NCI-H1048 (cell line): Measurements from ENCODE around the gene SEZ6L2.
"Not testable (repeated sequence)": the region's sequence is repeated elsewhere in the genome, so short reads cannot be mapped to it uniquely, and the experiment has no call there.

Source experiments
- DNase-seq: peaks from one replicate; lab custom pipeline; 2025; lab: John Stamatoyannopoulos, UW

SEZ6L2 gene

GRCh38 chr16:29849505-29849904 is 49.8 kb downstream of the SEZ6L2 start:
- DNase-seq: no peak

GRCh38 chr16:29848420-29849297 is 50.7 kb downstream of the SEZ6L2 start:
- no peak for DNase-seq

GRCh38 chr16:29845656-29846055 is 53.7 kb downstream of the SEZ6L2 start:
- DNase-seq: no peak

- DNase-seq: no peak
Measured at GRCh38 chr16:29844575-29845331, 54.6 kb downstream of the SEZ6L2 start.

GRCh38 chr16:29843931-29844330 is 55.4 kb downstream of the SEZ6L2 start:
- DNase-seq: no peak

- no peak for DNase-seq
Measured at GRCh38 chr16:29842732-29843346, 56.5 kb downstream of the SEZ6L2 start.

- no peak for DNase-seq
Measured at GRCh38 chr16:29841631-29842030, 57.7 kb downstream of the SEZ6L2 start.

GRCh38 chr16:29840240-29840639 is 59.1 kb downstream of the SEZ6L2 start:
- no peak for DNase-seq

GRCh38 chr16:29839822-29840221 is 59.5 kb downstream of the SEZ6L2 start:
- no peak for DNase-seq

GRCh38 chr16:29837841-29838240 is 61.5 kb downstream of the SEZ6L2 start:
- DNase-seq: no peak

- no peak for DNase-seq
Measured at GRCh38 chr16:29836623-29837022, 62.7 kb downstream of the SEZ6L2 start.

GRCh38 chr16:29835926-29836325 is 63.4 kb downstream of the SEZ6L2 start:
- no peak for DNase-seq

- DNase-seq: no peak
Measured at GRCh38 chr16:29834079-29834478, 65.3 kb downstream of the SEZ6L2 start.

GRCh38 chr16:29833219-29833618 is 66.1 kb downstream of the SEZ6L2 start:
- not testable (repeated sequence) for DNase-seq

- no peak for DNase-seq
Measured at GRCh38 chr16:29831490-29831889, 67.9 kb downstream of the SEZ6L2 start.

GRCh38 chr16:29830774-29831173 is 68.6 kb downstream of the SEZ6L2 start:
- DNase-seq: no peak

GRCh38 chr16:29826342-29826695 is 73.0 kb downstream of the SEZ6L2 start:
- DNase-seq: no peak

GRCh38 chr16:29825145-29826044 is 74.0 kb downstream of the SEZ6L2 start:
- DNase-seq: no peak

- DNase-seq: no peak
Measured at GRCh38 chr16:29824589-29825144, 74.7 kb downstream of the SEZ6L2 start.

- DNase-seq: no peak
Measured at GRCh38 chr16:29821643-29822115, 77.7 kb downstream of the SEZ6L2 start.
